Tibial artery (tissue), 4 donors: ENCODE data around the gene BLACAT1.
"Not testable (repeated sequence)": the region's sequence is repeated elsewhere in the genome, so short reads cannot be mapped to it uniquely, and the experiment has no call there.

Experiments
- DNase-seq, 2 donors: peaks; one replicate each; pipeline ENCODE4 v3.0.0-alpha.2; 2019
- H3K27ac ChIP-seq, 2 donors: fragments of 200-600 bp; sonication (generic) in 1 of 2; 1 replicate in 1 of 2; 2 replicates in 1 of 2; pipeline ENCODE4 v1.5.1; 2018 to 2019; ENCODE audit warnings: mild to moderate bottlenecking in 1 of 2
- H3K27me3 ChIP-seq, 2 donors: fragments of 200-600 bp; sonication (generic) in 1 of 2; one replicate each; pipeline versions ENCODE4 v1.5.1 to v1.6.0; 2016 to 2019
- H3K36me3 ChIP-seq, 3 donors: fragments of 200-600 bp; sonication (generic) in 2 of 3; one replicate each; pipeline ENCODE4 v1.5.1; 2016 to 2019; ENCODE audit warnings: mild to moderate bottlenecking in 2 of 3
- H3K4me1 ChIP-seq, 4 donors: fragments of 200-600 bp; sonication (generic) in 2 of 4; 1 replicate in 3 of 4; 2 replicates in 1 of 4; pipeline ENCODE4 v1.5.1; 2016 to 2019
- H3K4me3 ChIP-seq, 2 donors: fragments of 200-600 bp; sonication (generic) in 1 of 2; 1 replicate in 1 of 2; 2 replicates in 1 of 2; pipeline ENCODE4 v1.5.1; 2018 to 2019; ENCODE audit warnings: mild to moderate bottlenecking in 2 of 2
- H3K9me3 ChIP-seq, 3 donors: fragments of 200-600 bp; sonication (generic) in 1 of 3; one replicate each; pipeline ENCODE4 v1.5.1; 2016 to 2019
- intact Hi-C: fragments of 100-400 bp; cut with DNase I; formaldehyde crosslinking; loops from one replicate; pipeline ENCODE4 v1.15.0; 2023; ENCODE audit warnings: low total_unique reads
- TF ChIP-seq, protein P1 (sequence below), 2 experiments: fragments of 200-600 bp in 1 of 2; fragments of 450-650 bp in 1 of 2; IDR thresholded peaks; one replicate each; pipeline ENCODE4 v1.5.1; 2017 to 2019; ENCODE audit warnings: antibody characterized with exemption in 2 of 2, mild to moderate bottlenecking in 1 of 2, moderate library complexity in 1 of 2

BLACAT1 gene

GRCh38 chr1:205481629-205482151 is 25.8 kb upstream of the BLACAT1 start:
- no peaks in the 10 kb centered on the region for H3K36me3 ChIP-seq
- TF ChIP-seq, protein P1, sequence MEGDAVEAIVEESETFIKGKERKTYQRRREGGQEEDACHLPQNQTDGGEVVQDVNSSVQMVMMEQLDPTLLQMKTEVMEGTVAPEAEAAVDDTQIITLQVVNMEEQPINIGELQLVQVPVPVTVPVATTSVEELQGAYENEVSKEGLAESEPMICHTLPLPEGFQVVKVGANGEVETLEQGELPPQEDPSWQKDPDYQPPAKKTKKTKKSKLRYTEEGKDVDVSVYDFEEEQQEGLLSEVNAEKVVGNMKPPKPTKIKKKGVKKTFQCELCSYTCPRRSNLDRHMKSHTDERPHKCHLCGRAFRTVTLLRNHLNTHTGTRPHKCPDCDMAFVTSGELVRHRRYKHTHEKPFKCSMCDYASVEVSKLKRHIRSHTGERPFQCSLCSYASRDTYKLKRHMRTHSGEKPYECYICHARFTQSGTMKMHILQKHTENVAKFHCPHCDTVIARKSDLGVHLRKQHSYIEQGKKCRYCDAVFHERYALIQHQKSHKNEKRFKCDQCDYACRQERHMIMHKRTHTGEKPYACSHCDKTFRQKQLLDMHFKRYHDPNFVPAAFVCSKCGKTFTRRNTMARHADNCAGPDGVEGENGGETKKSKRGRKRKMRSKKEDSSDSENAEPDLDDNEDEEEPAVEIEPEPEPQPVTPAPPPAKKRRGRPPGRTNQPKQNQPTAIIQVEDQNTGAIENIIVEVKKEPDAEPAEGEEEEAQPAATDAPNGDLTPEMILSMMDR (IDR thresholded peaks at IDR 0.05): no peak
- peaks cover 0 to 20% (median 11%) of the 10 kb centered on the region in 4 donors for H3K4me1 ChIP-seq
- intact Hi-C loops: no loop called here
- H3K9me3 ChIP-seq: no peaks in the 10 kb centered on the region
- H3K27me3 ChIP-seq: peaks cover 0 to 76% of the 10 kb centered on the region in 2 donors
- H3K4me3 ChIP-seq: no peak overlapping the region
- DNase-seq: no peak
- H3K27ac ChIP-seq: no peak overlapping the region

DNA sequence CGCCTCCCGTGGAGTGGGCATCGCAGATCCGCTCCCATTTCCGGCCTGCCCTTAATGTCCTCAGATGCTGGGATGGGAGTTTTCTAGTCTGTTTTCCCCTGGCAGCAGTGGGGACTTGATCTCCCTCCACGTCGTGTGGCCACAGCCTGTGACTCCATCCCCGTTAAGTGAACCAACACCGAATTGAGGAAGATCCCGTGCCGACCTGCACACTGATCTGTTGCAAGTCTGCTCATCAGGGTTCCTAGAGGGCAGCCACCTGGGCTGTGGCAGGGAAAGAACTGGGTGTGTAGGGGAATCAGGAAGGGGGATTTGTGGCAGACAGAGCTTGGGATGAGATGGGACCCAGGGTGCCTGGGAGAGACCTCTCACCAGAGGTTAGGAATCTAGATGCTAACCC is 25.4 kb upstream of the BLACAT1 start:
- TF ChIP-seq, protein P1 (IDR thresholded peaks at IDR 0.05): no peak
- no peak overlapping the region for H3K4me3 ChIP-seq
- H3K4me1 ChIP-seq: peaks cover 0 to 20% (median 11%) of the 10 kb centered on the region in 4 donors
- intact Hi-C loops: no loop called here
- no peak for DNase-seq
- H3K27me3 ChIP-seq: peaks cover 0 to 75% of the 10 kb centered on the region in 2 donors
- H3K36me3 ChIP-seq: no peaks in the 10 kb centered on the region
- no peak overlapping the region for H3K27ac ChIP-seq
- no peaks in the 10 kb centered on the region for H3K9me3 ChIP-seq

DNA sequence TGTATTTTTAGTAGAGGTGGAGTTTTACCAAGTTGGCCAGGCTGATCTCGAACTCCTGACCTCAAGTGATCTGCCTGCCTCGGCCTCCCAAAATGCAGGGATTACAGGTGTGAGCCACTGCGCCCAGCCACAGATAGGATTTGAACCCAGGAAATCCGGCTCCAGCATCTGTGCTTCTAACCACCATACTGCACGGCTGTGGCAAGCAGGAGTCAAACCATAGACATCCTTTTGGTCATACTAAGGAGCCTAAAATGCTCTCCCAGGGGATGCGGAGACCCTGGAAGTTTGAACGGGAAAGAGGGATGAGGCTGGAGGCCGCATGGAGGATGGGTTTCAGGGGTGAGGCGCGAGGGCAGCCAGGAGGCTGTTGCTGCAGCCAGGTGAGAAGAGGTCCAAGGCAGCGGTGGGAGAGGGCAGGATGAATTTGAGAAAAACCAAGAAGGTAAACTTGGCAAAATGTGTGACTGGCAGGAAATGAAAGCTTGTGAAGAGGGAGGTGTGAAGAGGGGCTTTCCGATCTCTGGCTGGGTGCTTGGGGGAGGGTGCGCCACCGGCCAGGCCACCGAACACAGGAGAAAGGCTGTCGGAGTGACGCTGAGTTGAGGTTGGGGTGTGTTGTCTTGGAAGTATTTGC is 24.6 kb upstream of the BLACAT1 start:
- peaks cover 0 to 72% of the 10 kb centered on the region in 2 donors for H3K27me3 ChIP-seq
- peaks cover 0 to 7% (median 0%) of the 10 kb centered on the region in 3 donors for H3K9me3 ChIP-seq
- no peak overlapping the region for H3K4me3 ChIP-seq
- no peak for DNase-seq
- H3K36me3 ChIP-seq: no peaks in the 10 kb centered on the region
- peaks cover 0 to 19% (median 10%) of the 10 kb centered on the region in 4 donors for H3K4me1 ChIP-seq
- intact Hi-C loops: no loop called here
- no peak overlapping the region for H3K27ac ChIP-seq
- TF ChIP-seq, protein P1 (IDR thresholded peaks at IDR 0.05): no peak

- H3K27ac ChIP-seq, intact Hi-C loops: not testable (repeated sequence)
These were observed 23.1 kb upstream of the BLACAT1 start for GRCh38 chr1:205478985-205479384.

DNA sequence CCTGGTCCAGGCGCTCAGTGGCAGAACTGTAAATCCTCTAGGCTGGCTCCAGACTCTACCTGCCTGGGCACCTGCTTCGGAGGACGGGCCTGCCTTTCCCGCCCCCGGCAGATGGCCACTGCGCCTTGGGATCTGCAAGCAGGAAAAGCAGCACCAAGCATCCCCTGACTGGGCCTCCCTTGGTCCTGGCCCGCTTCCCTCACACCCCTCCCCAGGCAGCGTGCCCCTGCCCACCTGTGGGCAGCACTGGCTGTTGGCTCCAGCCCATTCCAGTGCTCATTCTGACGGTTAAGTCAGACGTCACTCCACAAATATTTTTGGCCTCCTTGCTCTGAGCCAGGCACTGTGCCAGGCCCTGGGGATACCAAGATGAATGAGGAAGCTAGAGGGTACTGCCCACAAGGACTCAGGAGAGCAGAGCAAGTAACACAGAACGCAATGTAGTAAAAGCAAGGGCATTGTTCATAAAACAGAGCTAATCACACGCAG is 22.0 kb upstream of the BLACAT1 start:
- Histone ChIP-seq H3K9me3 (peaks cover 0 to 11% (median 3%) of the 10 kb centered on the region in 3 donors), H3K4me3 (no peak overlapping the region), H3K4me1 (peaks cover 0 to 15% (median 9%) of the 10 kb centered on the region in 4 donors), H3K36me3 (no peaks in the 10 kb centered on the region), H3K27me3 (peaks cover 0 to 71% of the 10 kb centered on the region in 2 donors), H3K27ac (no peak overlapping the region)
- peak in 1 of 2 donors; percentile 77 for DNase-seq
- TF ChIP-seq, protein P1 (IDR thresholded peaks at IDR 0.05): no peak
- intact Hi-C loops: no loop called here

More at GRCh38 chr1:205478985-205479384, 23.1 kb upstream of the BLACAT1 start:
- peaks cover 0 to 67% of the 10 kb centered on the region in 2 donors for H3K27me3 ChIP-seq
- peaks cover 0 to 11% (median 3%) of the 10 kb centered on the region in 3 donors for H3K9me3 ChIP-seq
- peaks cover 0 to 15% (median 9%) of the 10 kb centered on the region in 4 donors for H3K4me1 ChIP-seq
- not testable (repeated sequence) for DNase-seq, H3K36me3 ChIP-seq, H3K4me3 ChIP-seq

DNA sequence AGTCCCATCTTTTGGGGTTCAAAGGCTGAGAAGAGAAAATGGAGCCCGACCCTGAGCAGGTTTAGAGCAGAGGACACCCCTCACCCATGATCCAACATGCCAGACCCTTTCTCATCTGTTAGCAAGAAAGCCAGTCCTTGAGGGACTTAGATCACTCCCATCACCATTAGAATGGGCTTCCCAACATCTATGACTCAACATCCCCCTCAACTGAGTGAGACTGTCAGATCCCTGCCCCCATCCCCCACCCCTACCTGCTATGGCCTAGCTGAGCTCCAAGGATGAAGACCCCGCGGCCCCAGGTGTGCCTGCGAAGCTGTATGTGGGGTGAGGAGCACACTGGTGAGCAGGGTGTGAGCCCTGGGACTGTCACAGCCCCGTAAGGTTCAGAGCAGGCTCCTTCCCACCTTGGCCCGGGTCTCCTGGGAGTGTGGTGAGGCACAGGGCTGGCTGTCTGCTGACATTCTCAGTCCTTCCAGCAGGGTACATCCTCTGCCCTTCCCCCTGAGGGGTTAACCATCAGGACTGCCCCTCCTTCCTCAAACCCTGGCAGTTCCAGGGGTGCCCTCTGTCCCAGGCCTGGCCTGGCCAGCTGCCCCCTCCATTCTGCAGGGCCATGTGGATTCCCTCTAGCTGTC is 21.4 kb upstream of the BLACAT1 start:
- H3K4me3 ChIP-seq: no peak overlapping the region
- H3K27me3 ChIP-seq: peaks cover 0 to 70% of the 10 kb centered on the region in 2 donors
- no peak for DNase-seq
- intact Hi-C loops: no loop called here
- no peaks in the 10 kb centered on the region for H3K36me3 ChIP-seq
- TF ChIP-seq, protein P1 (IDR thresholded peaks at IDR 0.05): no peak
- H3K4me1 ChIP-seq: peaks cover 0 to 15% (median 9%) of the 10 kb centered on the region in 4 donors
- peaks cover 0 to 11% (median 3%) of the 10 kb centered on the region in 3 donors for H3K9me3 ChIP-seq
- no peak overlapping the region for H3K27ac ChIP-seq
